GM18873 (cell line): ENCODE measurements around the gene CYTH3.
"Not testable (repeated sequence)": the region's sequence is repeated elsewhere in the genome, so short reads cannot be mapped to it uniquely, and the experiment has no call there.

ENCODE experiments used
- ATAC-seq: cut with Tn5 transposase; IDR thresholded peaks from one replicate; pipeline ENCODE4 v1.9.1; 2021; ENCODE audit warnings: mild to moderate bottlenecking, moderate library complexity, moderate number of reproducible peaks; ENCODE audit not compliant: unreplicated experiment, low FRiP score

Gene CYTH3, protein sequence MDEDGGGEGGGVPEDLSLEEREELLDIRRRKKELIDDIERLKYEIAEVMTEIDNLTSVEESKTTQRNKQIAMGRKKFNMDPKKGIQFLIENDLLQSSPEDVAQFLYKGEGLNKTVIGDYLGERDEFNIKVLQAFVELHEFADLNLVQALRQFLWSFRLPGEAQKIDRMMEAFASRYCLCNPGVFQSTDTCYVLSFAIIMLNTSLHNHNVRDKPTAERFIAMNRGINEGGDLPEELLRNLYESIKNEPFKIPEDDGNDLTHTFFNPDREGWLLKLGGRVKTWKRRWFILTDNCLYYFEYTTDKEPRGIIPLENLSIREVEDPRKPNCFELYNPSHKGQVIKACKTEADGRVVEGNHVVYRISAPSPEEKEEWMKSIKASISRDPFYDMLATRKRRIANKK

DNA sequence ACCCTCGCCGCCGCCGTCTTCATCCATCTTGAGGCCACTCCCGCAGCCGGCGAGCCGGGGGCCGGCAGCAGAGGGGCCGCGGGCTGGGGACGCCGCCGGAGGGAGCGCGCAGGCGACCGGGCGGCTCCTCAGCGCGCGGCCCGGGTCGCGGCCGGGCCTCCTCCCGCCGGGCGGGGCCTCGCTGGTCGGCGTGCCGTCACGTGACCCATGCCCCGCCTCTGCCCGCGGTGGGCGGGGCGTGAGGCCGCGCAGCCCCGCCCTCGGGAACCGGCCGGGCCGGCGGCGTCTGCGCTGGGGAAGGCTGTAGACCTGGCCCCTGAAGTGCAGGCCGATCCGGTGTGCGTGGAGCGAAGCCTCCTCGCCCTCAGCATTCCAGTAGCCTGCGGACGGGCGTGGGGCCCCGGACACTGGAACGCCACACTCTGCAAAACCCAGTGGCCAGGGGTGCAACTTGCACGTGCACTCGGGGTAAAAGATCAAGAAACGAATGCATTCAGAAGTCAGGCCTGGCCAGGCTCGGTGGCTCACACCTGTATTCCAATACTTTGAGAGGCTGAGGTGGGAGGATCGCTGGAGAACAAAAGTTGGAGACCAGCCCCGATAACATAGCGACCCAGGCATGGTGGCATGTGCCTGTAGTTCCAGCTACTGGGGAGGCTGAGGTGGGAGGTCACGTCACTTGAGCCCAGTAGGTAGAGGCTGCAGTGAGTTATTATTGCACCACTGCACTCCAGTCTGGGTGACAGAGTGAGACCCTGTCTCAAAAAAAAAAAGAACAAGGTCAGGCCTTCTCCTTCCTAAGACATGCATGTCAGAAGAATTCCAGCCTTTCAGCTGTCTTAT lies at the start of gene CYTH3:
Gene CYTH3 (minus strand): TSS at position 144 of the 843 bp plus-strand sequence. CDS start 117 bp downstream, at position 27.
- no peak for ATAC-seq

GRCh38 chr7:6320791-6321190 lies 48.4 kb upstream of the CYTH3 start:
- no peak for ATAC-seq

DNA sequence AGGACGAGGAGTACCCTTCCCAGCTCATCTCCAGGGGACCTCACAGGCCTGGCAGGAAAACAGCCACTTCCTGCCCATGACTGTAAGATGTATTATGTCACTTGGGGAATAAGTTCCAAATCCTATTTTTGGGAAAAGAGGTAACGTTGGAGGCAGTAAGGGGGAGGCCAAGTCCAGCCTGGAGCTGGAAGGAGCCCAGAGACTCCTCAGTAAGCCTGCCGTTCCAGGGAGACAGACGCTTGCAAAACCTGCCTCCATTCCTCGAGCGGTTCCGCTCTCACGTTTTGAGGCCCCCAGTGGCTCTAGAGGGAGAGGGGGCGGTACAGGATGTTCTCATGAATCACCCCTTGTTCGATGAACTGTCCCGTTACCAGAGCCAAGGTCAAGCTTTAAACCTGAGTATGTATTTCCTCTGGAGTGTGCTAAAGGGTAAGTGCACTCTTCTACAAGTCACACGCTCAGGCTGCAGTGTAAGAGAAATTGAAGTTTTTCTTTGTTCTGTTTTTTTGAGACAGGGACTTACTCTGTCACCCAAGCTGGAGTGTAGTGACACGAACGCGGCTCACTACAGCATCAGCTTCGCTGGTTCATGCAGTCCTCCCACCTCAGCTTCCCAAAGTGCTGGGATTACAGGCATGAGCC lies 45.5 kb upstream of the CYTH3 start:
- ATAC-seq, result no peak

- no peak for ATAC-seq
These were observed 43.8 kb upstream of the CYTH3 start for GRCh38 chr7:6316226-6316625.

GRCh38 chr7:6315746-6316145 lies 43.3 kb upstream of the CYTH3 start:
- ATAC-seq, result no peak

DNA sequence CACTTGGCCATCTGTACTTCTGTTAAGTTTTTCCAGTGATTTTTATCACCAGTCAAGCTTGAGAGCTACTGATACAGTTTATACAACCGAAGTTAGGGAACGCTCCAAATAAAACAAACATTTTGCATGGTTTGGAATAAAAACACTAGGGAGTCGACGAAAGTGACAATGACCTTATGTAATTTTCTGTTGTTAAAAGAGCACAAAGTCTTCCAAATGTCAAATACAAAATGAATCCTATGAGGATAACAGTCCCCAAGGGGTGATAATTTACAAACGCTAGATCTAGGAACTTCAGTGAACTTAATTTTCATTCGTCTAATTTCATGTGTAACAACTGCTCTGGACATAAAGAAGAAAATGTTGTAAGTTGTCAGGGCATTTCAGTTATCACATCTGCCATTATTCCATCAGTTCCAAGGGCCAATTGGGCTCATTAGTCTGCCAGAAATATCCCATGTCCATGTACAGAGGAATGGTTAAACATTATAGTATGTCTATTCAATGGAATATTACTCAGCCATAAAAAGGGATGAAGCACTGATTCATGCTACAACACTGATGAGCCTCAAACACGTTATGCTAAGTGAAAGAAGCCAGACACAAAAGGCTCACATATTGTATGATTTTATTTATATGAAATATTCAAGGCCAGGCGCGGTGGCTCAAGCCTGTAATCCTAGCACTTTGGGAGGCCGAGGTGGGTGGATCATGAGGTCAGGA lies 38.0 kb upstream of the CYTH3 start:
- no peak for ATAC-seq

GRCh38 chr7:6307762-6308161 lies 35.3 kb upstream of the CYTH3 start:
- no peak for ATAC-seq

DNA sequence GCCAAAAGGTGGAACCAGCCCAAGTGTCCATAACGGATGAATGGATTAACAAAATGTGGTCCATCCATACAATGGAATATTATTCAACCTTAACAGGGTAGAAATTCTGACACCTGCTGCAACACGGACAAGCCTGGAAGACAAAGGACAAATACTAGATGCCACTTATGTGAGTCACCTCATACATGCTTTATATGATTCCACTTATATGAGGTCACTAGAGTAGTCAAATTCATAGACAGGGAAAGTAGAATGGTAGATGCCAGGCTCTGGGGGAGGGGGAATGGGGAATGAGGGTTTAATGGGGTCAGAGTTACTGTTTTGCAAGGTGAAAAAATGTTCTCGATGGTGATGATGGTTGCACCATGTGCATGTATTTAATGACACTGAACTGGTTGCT lies 34.0 kb upstream of the CYTH3 start:
- ATAC-seq, result no peak

DNA sequence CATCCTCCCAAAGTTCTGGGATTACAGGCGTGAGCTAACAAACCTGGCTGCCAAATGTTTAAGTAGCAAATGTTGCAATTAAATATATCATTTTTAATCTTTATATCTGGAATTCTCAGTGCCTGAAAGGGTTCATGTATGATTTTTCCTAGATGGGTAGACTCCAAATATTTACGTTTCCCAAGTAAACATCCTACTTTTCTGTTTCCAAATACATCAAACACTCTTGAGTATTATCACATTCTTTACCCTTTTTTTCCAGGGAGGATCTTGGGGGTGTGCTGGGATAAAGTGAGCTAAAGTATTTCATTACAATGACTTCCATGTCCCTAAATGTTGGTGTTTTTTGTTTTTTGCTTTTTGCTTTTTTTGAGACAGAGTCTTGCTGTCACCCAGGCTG lies 32.9 kb upstream of the CYTH3 start:
- ATAC-seq, result no peak

DNA sequence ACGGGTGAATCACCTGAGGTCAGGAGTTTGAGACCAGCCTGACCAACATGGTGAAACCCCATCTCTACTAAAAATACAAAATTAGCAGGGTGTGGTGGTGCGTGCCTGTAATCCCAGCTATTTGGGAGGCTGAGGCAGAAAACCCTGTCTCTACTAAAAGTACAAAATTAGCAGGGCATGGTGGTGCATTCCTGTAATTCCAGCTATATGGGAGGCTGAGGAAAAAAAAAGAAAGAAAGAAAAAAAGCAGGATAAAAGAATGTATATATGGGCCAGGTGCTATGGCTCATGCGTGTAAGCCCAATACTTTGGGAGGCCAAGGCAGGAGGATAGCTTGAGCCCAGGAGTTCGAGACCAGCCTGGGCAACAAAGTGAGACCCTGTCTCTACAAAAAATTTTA lies 29.0 kb upstream of the CYTH3 start:
- not testable (repeated sequence) for ATAC-seq

DNA sequence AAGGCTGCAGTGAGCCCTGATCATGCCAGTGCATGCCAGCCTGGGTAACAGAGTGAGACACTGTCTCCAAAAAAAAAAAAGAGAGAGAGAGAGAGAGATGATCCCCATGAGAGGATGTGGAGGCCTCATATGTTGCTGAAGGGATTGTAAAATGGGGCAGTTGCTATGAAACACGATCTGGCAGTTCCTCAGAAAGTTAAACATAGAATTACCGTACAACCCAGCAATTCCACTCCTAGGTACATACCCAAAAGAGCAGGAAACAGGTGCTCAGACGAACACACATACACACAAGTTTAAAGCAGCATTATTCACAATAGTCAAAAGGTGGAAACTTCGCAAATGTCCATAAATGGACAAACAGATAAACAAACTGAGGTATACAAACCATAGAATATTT lies 27.4 kb upstream of the CYTH3 start:
- ATAC-seq, result no peak

- no peak for ATAC-seq
These were observed 22.4 kb upstream of the CYTH3 start for GRCh38 chr7:6294839-6295238.

GRCh38 chr7:6293202-6293601 lies 20.8 kb upstream of the CYTH3 start:
- ATAC-seq, result no peak

- not testable (repeated sequence) for ATAC-seq
These were observed 19.5 kb upstream of the CYTH3 start for GRCh38 chr7:6291941-6292340.

DNA sequence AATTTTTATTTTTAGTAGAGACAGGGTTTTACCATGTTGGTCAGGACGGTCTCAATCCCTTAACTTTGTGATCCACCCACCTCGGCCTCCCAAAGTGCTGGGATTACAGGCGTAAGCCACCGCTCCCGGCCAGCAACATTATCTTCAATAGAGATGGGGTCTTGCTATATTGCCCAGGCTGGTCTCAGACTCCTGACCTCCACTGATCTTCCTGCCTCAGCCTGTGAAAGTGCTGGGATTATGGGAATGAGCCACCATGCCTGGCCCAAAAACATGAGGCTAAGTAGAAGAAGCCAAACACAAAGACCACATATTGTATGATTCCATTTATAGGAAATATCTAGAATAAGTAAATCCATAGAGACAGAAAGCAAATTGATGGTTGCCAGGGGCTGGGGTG lies 19.1 kb upstream of the CYTH3 start:
- no peak for ATAC-seq

DNA sequence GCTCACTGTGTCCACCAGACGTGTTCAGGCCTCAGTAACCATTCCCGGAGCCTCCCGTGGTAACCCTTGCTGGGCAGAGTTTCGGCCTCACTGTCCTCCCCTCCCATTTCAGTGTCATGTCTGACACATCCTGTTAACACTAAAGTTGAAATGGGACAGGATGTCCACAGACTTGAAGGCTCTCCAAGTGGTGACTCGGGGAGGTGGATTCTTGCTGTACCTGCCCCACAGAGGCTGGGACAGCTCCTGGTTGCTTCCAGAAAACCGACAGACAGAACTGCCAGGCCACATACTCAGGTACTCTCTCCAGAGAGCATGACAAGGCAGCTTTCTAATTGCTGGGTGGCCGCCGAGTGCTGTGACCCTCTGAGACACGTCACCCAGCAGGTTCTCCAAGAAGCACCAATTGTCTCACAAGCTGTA lies 17.9 kb upstream of the CYTH3 start:
- no peak for ATAC-seq

- no peak for ATAC-seq
These were observed 15.9 kb upstream of the CYTH3 start for GRCh38 chr7:6288270-6288860.

- ATAC-seq, result no peak
These were observed 14.1 kb upstream of the CYTH3 start for GRCh38 chr7:6286486-6286885.

- ATAC-seq, result no peak
These were observed 12.3 kb upstream of the CYTH3 start for GRCh38 chr7:6284461-6285360.
